Astrocyte of the spinal cord (primary cell): ENCODE results near the gene RNF115.

Source experiments
- DNase-seq: peaks from one replicate; pipeline ENCODE4 v3.0.0; 2011; ENCODE audit warnings: low read depth, low spot score
- H3K4me3 ChIP-seq: 2 replicates; pipeline ENCODE4 v1.5.1; 2011; ENCODE audit warnings: low read depth, mild to moderate bottlenecking, low read length, moderate library complexity
- CTCF ChIP-seq: IDR thresholded peaks from 2 replicates; pipeline ENCODE4 v1.5.1; 2012; ENCODE audit warnings: low read depth, mild to moderate bottlenecking, low read length, inconsistent platforms
- in situ Hi-C: cut with HindIII; loops from 2 replicates; pipeline ENCODE4 v1.10.0; 2017; ENCODE audit warnings: low sequenced_read_pairs

Gene RNF115

GRCh38 chr1:145788580-145788979 is 35.3 kb downstream of the RNF115 start:
- in situ Hi-C loops = no loop called here
- DNase-seq = no peak
- no peak overlapping the region for H3K4me3 ChIP-seq
- no peak for TF ChIP-seq CTCF

- in situ Hi-C loops = no loop called here
- H3K4me3 ChIP-seq = no peak overlapping the region
- no peak for TF ChIP-seq CTCF
- no peak for DNase-seq
Measured at GRCh38 chr1:145786271-145786670, 37.6 kb downstream of the RNF115 start.

GRCh38 chr1:145785547-145785946 is 38.3 kb downstream of the RNF115 start:
- H3K4me3 ChIP-seq = no peak overlapping the region
- in situ Hi-C loops = no loop called here
- no peak for DNase-seq
- TF ChIP-seq CTCF = no peak

- in situ Hi-C loops = no loop called here
Measured at GRCh38 chr1:145784409-145784808, 39.5 kb downstream of the RNF115 start.

GRCh38 chr1:145782272-145783099 is 41.4 kb downstream of the RNF115 start:
- no peak overlapping the region for H3K4me3 ChIP-seq
- no peak for TF ChIP-seq CTCF
- DNase-seq = peak; percentile 90
- in situ Hi-C loops = no loop called here

More at GRCh38 chr1:145784409-145784808, 39.5 kb downstream of the RNF115 start:
- no peak overlapping the region for H3K4me3 ChIP-seq
- DNase-seq = no peak
- no peak for TF ChIP-seq CTCF

GRCh38 chr1:145778146-145778540 is 45.8 kb downstream of the RNF115 start:
- no peak for DNase-seq
- TF ChIP-seq CTCF = no peak
- in situ Hi-C loops = no loop called here
- H3K4me3 ChIP-seq = no peak overlapping the region
